Measurements from ENCODE around the gene TMEM190.
A peak's percentile ranks its signal among the peaks of the same experiment; 100 is the strongest.

TMEM190 gene

GRCh38 chr19:55424518-55424917 is 47.9 kb downstream of the TMEM190 start:
- H3K18ac ChIP-seq (ENCODE audit: low read length), result no peak overlapping the region
- H3K4me2 ChIP-seq (ENCODE audit: low read length), result no peak overlapping the region
- DNase-seq, result no peak
- H3K27ac ChIP-seq (ENCODE audit: low read depth, low read length), result no peak overlapping the region
- peak overlapping the region; percentile 5 for H3K23ac ChIP-seq (ENCODE audit: low read length)
- no peak overlapping the region for H4K12ac ChIP-seq (ENCODE audit: low read depth, low read length)
- H2BK12ac ChIP-seq (ENCODE audit: low read length), result no peak overlapping the region
- H2BK5ac ChIP-seq (ENCODE audit: low read depth, low read length, poor library complexity), result no peak overlapping the region
- H2AK5ac ChIP-seq (ENCODE audit: low read length), result no peak overlapping the region
- no CpG with 5 or more reads among the region's 3 CpGs for WGBS (ENCODE audit: extremely low coverage, insufficient coverage, insufficient read length)
- no peak overlapping the region for H4K91ac ChIP-seq (ENCODE audit: low read depth, low read length)
- no peak overlapping the region for H3K4ac ChIP-seq (ENCODE audit: low read depth, low read length)
- H3K4me3 ChIP-seq (ENCODE audit: low read depth, low read length), result no peak overlapping the region
- H3K79me2 ChIP-seq (ENCODE audit: control insufficient read depth, insufficient read depth, low read length, poor library complexity), result no peaks in the 10 kb centered on the region
- H2BK120ac ChIP-seq (ENCODE audit: insufficient read depth, low read length, poor library complexity), result no peak overlapping the region
- H3K9ac ChIP-seq (ENCODE audit: low read length), result no peak overlapping the region
- H3K9me3 ChIP-seq (ENCODE audit: insufficient read depth, low read depth, low read length), result peaks cover 2% of the 10 kb centered on the region
- no peak overlapping the region for H2AFZ ChIP-seq (ENCODE audit: insufficient read depth, low read length, poor library complexity)
- H3K36me3 ChIP-seq (ENCODE audit: control insufficient read depth in 1 of 2, insufficient read depth in 2 of 2, low read length in 2 of 2), result no peaks in the 10 kb centered on the region
- H4K8ac ChIP-seq (ENCODE audit: low read depth, low read length), result no peak overlapping the region
- no peaks in the 10 kb centered on the region for H3K27me3 ChIP-seq (ENCODE audit: insufficient read depth, low read length)
- H3K4me1 ChIP-seq (ENCODE audit: control insufficient read depth in 1 of 2, insufficient read depth in 2 of 2, low read length in 2 of 2), result no peaks in the 10 kb centered on the region
- H3K14ac ChIP-seq (ENCODE audit: low read length), result no peak overlapping the region
- H3K79me1 ChIP-seq (ENCODE audit: low read length), result no peaks in the 10 kb centered on the region

GRCh38 chr19:55426042-55426441 is 49.4 kb downstream of the TMEM190 start:
- Histone ChIP-seq H3K79me1 (ENCODE audit: low read length) (no peaks in the 10 kb centered on the region), H3K4me3 (ENCODE audit: low read depth, low read length) (no peak overlapping the region), H4K91ac (ENCODE audit: low read depth, low read length) (no peak overlapping the region), H3K23ac (ENCODE audit: low read length) (no peak overlapping the region), H4K12ac (ENCODE audit: low read depth, low read length) (no peak overlapping the region), H2AFZ (ENCODE audit: insufficient read depth, low read length, poor library complexity) (no peak overlapping the region), H2BK12ac (ENCODE audit: low read length) (no peak overlapping the region), H4K8ac (ENCODE audit: low read depth, low read length) (no peak overlapping the region), H2BK120ac (ENCODE audit: insufficient read depth, low read length, poor library complexity) (no peak overlapping the region), H3K4me1 (ENCODE audit: control insufficient read depth in 1 of 2, insufficient read depth in 2 of 2, low read length in 2 of 2) (no peaks in the 10 kb centered on the region), H3K27ac (ENCODE audit: low read depth, low read length) (no peak overlapping the region), H3K27me3 (ENCODE audit: insufficient read depth, low read length) (no peaks in the 10 kb centered on the region), H3K9ac (ENCODE audit: low read length) (no peak overlapping the region), H3K4ac (ENCODE audit: low read depth, low read length) (no peak overlapping the region), H2BK5ac (ENCODE audit: low read depth, low read length, poor library complexity) (no peak overlapping the region), H2AK5ac (ENCODE audit: low read length) (no peak overlapping the region), H3K36me3 (ENCODE audit: control insufficient read depth in 1 of 2, insufficient read depth in 2 of 2, low read length in 2 of 2) (no peaks in the 10 kb centered on the region), H3K79me2 (ENCODE audit: control insufficient read depth, insufficient read depth, low read length, poor library complexity) (no peaks in the 10 kb centered on the region), H3K18ac (ENCODE audit: low read length) (no peak overlapping the region), H3K9me3 (ENCODE audit: insufficient read depth, low read depth, low read length) (peaks cover 11% of the 10 kb centered on the region), H3K4me2 (ENCODE audit: low read length) (no peak overlapping the region), H3K14ac (ENCODE audit: low read length) (no peak overlapping the region)
- WGBS (ENCODE audit: extremely low coverage, insufficient coverage, insufficient read length), result no CpG with 5 or more reads among the region's 2 CpGs
- no peak for DNase-seq
